Measurements from ENCODE around the gene SLC66A3. TPM values are rescaled to one million over a fixed set of nuclear protein-coding genes. Genes with fewer than 3 reads are reported as not detected.
A peak's percentile ranks its signal among the peaks of the same experiment; 100 is the strongest.

The SLC66A3 gene
- total RNA-seq (10 to 100 TPM in 1 of 10 donors, 1 to 10 TPM in 9; 4.5 to 15.4 (median 6.5) TPM), polyA plus RNA-seq (1 to 10 TPM; 7.8 to 8.9 TPM)
- long read RNA-seq, donor 1, transcript PQLC3-201 (7 exons, 1,830 nt) = major isoform, 6 of 11 reads
- long read RNA-seq, donor 1, partial matches to known transcripts = 0 of 11 reads
- long read RNA-seq, donor 1, other reads (novel, unspliced or antisense) = 1 of 11 reads
- long read RNA-seq, donor 2, transcript PQLC3-201 (7 exons, 1,830 nt) = major isoform, 13 of 19 reads
- long read RNA-seq, donor 2, partial matches to known transcripts = 1 of 19 reads
- long read RNA-seq, donor 2, other reads (novel, unspliced or antisense) = 1 of 19 reads
- long read RNA-seq, donor 3, transcript PQLC3-201 (7 exons, 1,830 nt) = major isoform, 10 of 18 reads
- long read RNA-seq, donor 3, partial matches to known transcripts = 4 of 18 reads
- long read RNA-seq, donor 3, other reads (novel, unspliced or antisense) = 2 of 18 reads

DNA sequence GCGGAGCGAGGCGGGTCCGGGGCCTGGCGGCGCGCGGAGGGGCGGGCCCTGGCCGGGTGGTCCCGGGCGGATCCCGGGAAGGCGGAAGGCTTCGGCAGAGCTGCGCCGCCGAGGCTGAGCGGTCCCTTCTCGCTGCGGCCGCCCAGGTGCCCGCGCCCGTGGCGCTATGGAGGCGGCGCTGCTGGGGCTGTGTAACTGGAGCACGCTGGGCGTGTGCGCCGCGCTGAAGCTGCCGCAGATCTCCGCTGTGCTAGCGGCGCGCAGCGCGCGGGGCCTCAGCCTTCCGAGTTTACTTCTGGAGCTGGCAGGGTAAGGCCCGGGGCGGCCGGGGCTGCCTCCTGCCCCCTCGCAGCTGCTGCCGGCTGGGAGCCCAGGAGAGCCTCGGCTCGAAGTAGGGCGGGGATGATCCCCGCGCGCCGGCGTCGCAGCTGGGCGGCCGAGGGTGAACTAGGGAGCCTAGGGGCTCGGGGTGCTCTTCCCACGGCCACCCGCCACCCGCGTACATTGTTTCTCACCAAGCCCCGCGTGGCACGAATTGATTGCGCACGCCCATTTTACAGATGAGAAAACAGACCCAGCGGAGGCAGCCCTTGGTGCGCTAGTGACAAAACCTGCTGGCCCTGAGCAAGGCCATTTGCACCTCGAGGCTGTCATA is at the start of gene SLC66A3:
Gene SLC66A3 (plus strand): TSS at position 87 of the 655 bp plus-strand sequence. CDS start 80 bp downstream, at position 167.
- Histone ChIP-seq H3K36me3 (peaks cover 0 to 6% (median 0%) of the 10 kb centered on the region in 9 donors), H3K4me1 (peaks cover 0 to 27% (median 19%) of the 10 kb centered on the region in 9 donors), H3K4me3 (peak within 1 kb of the TSS; percentile 66 to 99 (median 84)), H3K27me3 (no peaks in the 10 kb centered on the region), H3K27ac (peak within 1 kb of the TSS; percentile 64 to 98 (median 94)), H3K9me3 (no peaks in the 10 kb centered on the region)
- no peak for DNase-seq
- peak in 7 of 8 donors; percentile 80 to 91 (median 87) for ATAC-seq
- WGBS, 2 donors = 2% methylated on average over 59 to 71 of the region's 71 CpGs
- intact Hi-C loops (cut with DNase I) = loop anchor here in 2 of 10 donors (1.0 to 5.0 kb wide), 3 partner anchors 23 to 343 kb away; partner anchors contain the start of genes PDIA6 (in 1 of the 2) and ROCK2 (in 1 of the 2)
- peak in 2 of 9 donors; percentile 23 to 30 for TF ChIP-seq CTCF (IDR thresholded peaks at IDR 0.05)

GRCh38 chr2:11109002-11109401 is 46.3 kb upstream of the SLC66A3 start:
- DNase-seq (no peak), ATAC-seq (no peak)
- Histone ChIP-seq H3K27me3 (no peaks in the 10 kb centered on the region), H3K27ac (no peak overlapping the region), H3K36me3 (no peaks in the 10 kb centered on the region), H3K4me3 (no peak overlapping the region), H3K4me1 (no peaks in the 10 kb centered on the region), H3K9me3 (peaks cover 0 to 10% (median 0%) of the 10 kb centered on the region in 11 donors)
- no peak for TF ChIP-seq CTCF (IDR thresholded peaks at IDR 0.05)
- 94 to 97% methylated on average over 2 of the region's 2 CpGs for WGBS, 2 donors
- intact Hi-C loops (cut with DNase I) = loop anchor here in 1 of 10 donors (10.0 kb wide), 1 partner anchor 184 kb away; no protein-coding TSS in a partner anchor

GRCh38 chr2:11112870-11113428 is 42.3 kb upstream of the SLC66A3 start:
- Histone ChIP-seq H3K27me3 (peaks cover 0 to 5% (median 0%) of the 10 kb centered on the region in 7 donors), H3K4me1 (no peaks in the 10 kb centered on the region), H3K9me3 (peaks cover 0 to 10% (median 0%) of the 10 kb centered on the region in 11 donors), H3K36me3 (no peaks in the 10 kb centered on the region), H3K27ac (no peak overlapping the region), H3K4me3 (no peak overlapping the region)
- DNase-seq (no peak), ATAC-seq (no peak)
- intact Hi-C loops (cut with DNase I) = no loop called here
- 94 to 95% methylated on average over 9 of the region's 9 CpGs for WGBS, 2 donors
- no peak for TF ChIP-seq CTCF (IDR thresholded peaks at IDR 0.05)

DNA sequence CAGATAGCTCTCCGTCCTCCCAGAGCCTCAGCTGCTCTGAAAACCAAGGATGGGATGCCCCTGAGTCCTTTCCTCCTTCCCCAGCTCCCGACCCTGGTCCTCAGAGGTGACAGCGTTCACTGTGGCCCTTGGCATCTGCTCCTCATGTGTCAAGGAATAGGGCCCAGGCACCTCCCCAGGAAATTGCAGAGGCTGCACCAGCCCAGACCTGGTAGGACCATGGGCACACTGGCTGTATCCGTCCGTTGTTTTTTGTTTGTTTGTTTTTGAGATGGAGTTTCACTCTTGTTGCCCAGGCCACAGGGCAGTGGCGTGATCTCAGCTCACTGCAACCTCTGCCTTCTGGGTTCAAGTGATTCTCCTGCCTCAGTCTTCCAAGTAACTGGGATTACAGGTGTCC is 37.5 kb upstream of the SLC66A3 start:
- intact Hi-C loops (cut with DNase I) = no loop called here
- H3K36me3 ChIP-seq = no peaks in the 10 kb centered on the region
- no peak overlapping the region for H3K4me3 ChIP-seq
- TF ChIP-seq CTCF (IDR thresholded peaks at IDR 0.05) = no peak
- ATAC-seq = no peak
- H3K27ac ChIP-seq = no peak overlapping the region
- no peak for DNase-seq
- no peaks in the 10 kb centered on the region for H3K4me1 ChIP-seq
- H3K27me3 ChIP-seq = peaks cover 0 to 9% (median 0%) of the 10 kb centered on the region in 7 donors
- peaks cover 0 to 4% (median 0%) of the 10 kb centered on the region in 11 donors for H3K9me3 ChIP-seq
- WGBS, 2 donors = 81 to 88% methylated on average over 6 of the region's 6 CpGs
